Measurements from ENCODE around the gene URB1. TPM values are rescaled to one million over a fixed set of nuclear protein-coding genes. Genes with fewer than 3 reads are reported as not detected.

Gene URB1
- total RNA-seq, 2 experiments from 2014 or later: 19.4 to 25.4 TPM

DNA sequence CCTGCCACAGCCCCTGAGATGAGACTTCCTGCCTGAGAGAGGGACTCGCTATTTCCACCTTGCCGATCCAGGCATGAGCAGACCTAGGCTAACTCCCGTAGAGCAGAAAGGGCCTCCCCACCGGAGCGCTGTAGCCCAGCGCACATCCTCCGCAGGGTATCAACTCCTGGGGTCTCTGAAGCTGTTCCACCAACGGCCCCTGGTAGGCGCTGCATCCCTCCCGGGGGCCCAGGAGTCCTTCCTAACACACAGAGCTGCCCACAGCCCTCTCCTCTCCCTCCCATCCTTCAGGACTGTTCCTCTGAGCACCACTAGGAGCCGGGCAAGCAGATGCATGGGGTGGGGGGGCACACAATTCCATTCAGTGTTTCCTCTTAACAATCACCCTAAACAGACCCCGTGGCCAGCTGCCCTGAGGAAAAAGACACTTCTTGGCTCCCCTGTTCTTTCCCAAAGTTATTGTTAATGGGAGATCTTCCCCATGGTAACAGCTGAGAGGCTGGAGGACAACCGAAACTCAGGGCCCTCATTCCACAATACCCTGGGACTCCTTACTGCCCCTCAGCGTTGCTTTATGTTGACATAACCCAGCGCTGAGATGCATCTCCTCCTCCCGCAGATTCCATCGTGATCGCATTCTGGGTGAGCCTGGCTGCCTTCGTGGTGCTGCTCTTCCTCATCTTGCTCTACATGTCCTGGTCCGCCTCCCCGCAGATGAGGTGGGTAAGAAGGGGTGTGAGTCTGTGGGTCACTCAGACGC, 86.6 kb downstream of the URB1 start:
- intact Hi-C loops (cut with micrococcal nuclease; ENCODE audit: unreplicated experiment): no loop called here
- Histone ChIP-seq H3K4me3 (ENCODE audit: low read depth, low read length, poor library complexity, severe bottlenecking) (no peak overlapping the region), H3K4me1 (ENCODE audit: insufficient read depth, low read length, poor library complexity, severe bottlenecking) (no peaks in the 10 kb centered on the region), H3K9me2 (ENCODE audit: insufficient read depth, low read length) (no peaks in the 10 kb centered on the region), H3K27ac (ENCODE audit: low read depth, low read length, poor library complexity, severe bottlenecking) (no peak overlapping the region), H3K4me2 (ENCODE audit: low read length) (no peak overlapping the region), H3K79me2 (ENCODE audit: insufficient read depth, low read depth, low read length) (no peaks in the 10 kb centered on the region), H3K36me3 (ENCODE audit: insufficient read depth, low read length) (peaks cover 40% of the 10 kb centered on the region), H3K9me3 (ENCODE audit: low read length) (no peaks in the 10 kb centered on the region), H2AFZ (ENCODE audit: low read length) (no peak overlapping the region), H4K20me1 (ENCODE audit: insufficient read depth, low read length) (no peaks in the 10 kb centered on the region)
- ChIA-PET POLR2A (no interaction called here), CTCF (ENCODE audit: unreplicated experiment) (no interaction called here)
- TF ChIP-seq, protein P1, sequence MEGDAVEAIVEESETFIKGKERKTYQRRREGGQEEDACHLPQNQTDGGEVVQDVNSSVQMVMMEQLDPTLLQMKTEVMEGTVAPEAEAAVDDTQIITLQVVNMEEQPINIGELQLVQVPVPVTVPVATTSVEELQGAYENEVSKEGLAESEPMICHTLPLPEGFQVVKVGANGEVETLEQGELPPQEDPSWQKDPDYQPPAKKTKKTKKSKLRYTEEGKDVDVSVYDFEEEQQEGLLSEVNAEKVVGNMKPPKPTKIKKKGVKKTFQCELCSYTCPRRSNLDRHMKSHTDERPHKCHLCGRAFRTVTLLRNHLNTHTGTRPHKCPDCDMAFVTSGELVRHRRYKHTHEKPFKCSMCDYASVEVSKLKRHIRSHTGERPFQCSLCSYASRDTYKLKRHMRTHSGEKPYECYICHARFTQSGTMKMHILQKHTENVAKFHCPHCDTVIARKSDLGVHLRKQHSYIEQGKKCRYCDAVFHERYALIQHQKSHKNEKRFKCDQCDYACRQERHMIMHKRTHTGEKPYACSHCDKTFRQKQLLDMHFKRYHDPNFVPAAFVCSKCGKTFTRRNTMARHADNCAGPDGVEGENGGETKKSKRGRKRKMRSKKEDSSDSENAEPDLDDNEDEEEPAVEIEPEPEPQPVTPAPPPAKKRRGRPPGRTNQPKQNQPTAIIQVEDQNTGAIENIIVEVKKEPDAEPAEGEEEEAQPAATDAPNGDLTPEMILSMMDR (conservative IDR thresholded peaks at IDR 0.05; ENCODE audit: low read length): peak; percentile 33; the same call in 1 of the 2 replicates
- no peak for TF ChIP-seq EZH2phosphoT487 (IDR thresholded peaks at IDR 0.05; ENCODE audit: borderline replicate concordance, low read depth, low read length)
- DNase-seq (ENCODE audit: low spot score): no peak
- BruUV-seq (replicated peaks): no TSS peak

DNA sequence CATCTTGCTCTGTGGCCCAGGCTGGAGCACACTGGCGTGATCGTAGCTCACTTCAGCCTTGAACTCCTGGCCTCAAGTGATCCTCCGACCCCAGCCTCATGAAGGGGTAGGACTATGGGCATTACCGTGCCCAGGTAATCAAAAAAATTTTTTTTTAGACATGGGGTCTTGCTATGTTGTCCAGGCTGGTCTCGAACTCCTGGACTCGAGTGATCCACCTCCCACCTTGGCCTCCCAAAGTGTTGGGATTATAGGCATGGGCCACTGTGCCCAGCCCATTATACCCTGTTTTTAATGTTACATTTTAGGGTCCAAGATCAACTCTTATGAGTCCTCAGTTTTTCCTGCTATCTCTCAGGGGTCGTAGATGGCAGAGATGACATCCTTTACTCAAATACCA, 87.8 kb downstream of the URB1 start:
- CTCF ChIA-PET (ENCODE audit: unreplicated experiment): no interaction called here
- TF ChIP-seq EZH2phosphoT487 (IDR thresholded peaks at IDR 0.05; ENCODE audit: borderline replicate concordance, low read depth, low read length): no peak
- TF ChIP-seq, protein P1 (conservative IDR thresholded peaks at IDR 0.05; ENCODE audit: low read length): no peak

DNA sequence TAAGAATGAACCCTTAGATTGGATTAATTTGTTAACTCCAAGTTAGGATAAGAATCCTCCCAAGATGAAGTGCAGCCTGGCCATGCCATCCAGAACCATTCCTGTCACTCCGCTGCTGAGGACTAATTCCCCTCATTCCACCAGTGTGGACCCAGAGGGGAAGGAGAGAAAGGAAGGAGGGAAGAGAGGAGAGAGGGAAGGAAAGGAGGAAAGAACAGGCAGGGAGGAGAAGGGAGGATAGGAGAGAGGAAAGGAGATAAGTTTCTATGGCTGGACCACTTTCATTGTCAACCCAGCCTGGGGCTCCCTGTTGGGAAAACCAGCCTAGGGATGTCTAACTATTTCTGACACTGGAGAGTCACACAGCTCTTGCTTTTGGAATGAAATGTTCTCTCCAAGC, 89.4 kb downstream of the URB1 start:
- no peaks in the 10 kb centered on the region for H4K20me1 ChIP-seq (ENCODE audit: insufficient read depth, low read length)
- no peak overlapping the region for H3K4me2 ChIP-seq (ENCODE audit: low read length)
- H3K9me3 ChIP-seq (ENCODE audit: low read length): no peaks in the 10 kb centered on the region
- peaks cover 37% of the 10 kb centered on the region; the same call in 1 of the 2 replicates for H3K36me3 ChIP-seq (ENCODE audit: insufficient read depth, low read length)
- no peaks in the 10 kb centered on the region for H3K79me2 ChIP-seq (ENCODE audit: insufficient read depth, low read depth, low read length)
- H2AFZ ChIP-seq (ENCODE audit: low read length): no peak overlapping the region
- H3K4me3 ChIP-seq (ENCODE audit: low read depth, low read length, poor library complexity, severe bottlenecking): no peak overlapping the region
- TF ChIP-seq, protein P1 (conservative IDR thresholded peaks at IDR 0.05; ENCODE audit: low read length): no peak
- no peak for TF ChIP-seq EZH2phosphoT487 (IDR thresholded peaks at IDR 0.05; ENCODE audit: borderline replicate concordance, low read depth, low read length)
- BruUV-seq (replicated peaks): no TSS peak
- H3K27ac ChIP-seq (ENCODE audit: low read depth, low read length, poor library complexity, severe bottlenecking): no peak overlapping the region
- no peak for DNase-seq (ENCODE audit: low spot score)
- no peaks in the 10 kb centered on the region for H3K9me2 ChIP-seq (ENCODE audit: insufficient read depth, low read length)
- ChIA-PET POLR2A (no interaction called here), CTCF (ENCODE audit: unreplicated experiment) (no interaction called here)
- intact Hi-C loops (cut with micrococcal nuclease; ENCODE audit: unreplicated experiment): no loop called here
- H3K4me1 ChIP-seq (ENCODE audit: insufficient read depth, low read length, poor library complexity, severe bottlenecking): no peaks in the 10 kb centered on the region

More for the DNA sequence above, 87.8 kb downstream of the URB1 start:
- Histone ChIP-seq H3K9me2 (ENCODE audit: insufficient read depth, low read length) (no peaks in the 10 kb centered on the region), H3K79me2 (ENCODE audit: insufficient read depth, low read depth, low read length) (no peaks in the 10 kb centered on the region), H4K20me1 (ENCODE audit: insufficient read depth, low read length) (no peaks in the 10 kb centered on the region), H3K4me1 (ENCODE audit: insufficient read depth, low read length, poor library complexity, severe bottlenecking) (no peaks in the 10 kb centered on the region), H3K36me3 (ENCODE audit: insufficient read depth, low read length) (peaks cover 42% of the 10 kb centered on the region; the same call in 1 of the 2 replicates), H3K4me2 (ENCODE audit: low read length) (no peak overlapping the region), H3K9me3 (ENCODE audit: low read length) (no peaks in the 10 kb centered on the region), H3K4me3 (ENCODE audit: low read depth, low read length, poor library complexity, severe bottlenecking) (no peak overlapping the region), H2AFZ (ENCODE audit: low read length) (no peak overlapping the region), H3K27ac (ENCODE audit: low read depth, low read length, poor library complexity, severe bottlenecking) (no peak overlapping the region)
- POLR2A ChIA-PET: no interaction called here
- BruUV-seq (replicated peaks): no TSS peak
- intact Hi-C loops (cut with micrococcal nuclease; ENCODE audit: unreplicated experiment): no loop called here
- DNase-seq (ENCODE audit: low spot score): no peak
